Caco-2 (cell line): ENCODE results near the gene SLC29A3. TPM values are rescaled to one million over a fixed set of nuclear protein-coding genes. Genes with fewer than 3 reads are reported as not detected.

ENCODE experiments used
- BruUV-seq: library from RNA; stranded (reverse); fragments of 400-500 nt; replicated peaks from 2 replicates; lab custom pipeline; 2021; lab: Mats Ljungman, UMichigan
- CTCF ChIA-PET: fragments of 300-600 bp; sonication (Branson Sonifier 250); formaldehyde crosslinking; loops from one replicate; lab custom pipeline; 2022; ENCODE audit warnings: antibody characterized with exemption; lab: Charles Lee
- POLR2A ChIA-PET: fragments of 300-600 bp; sonication (Branson Sonifier 250); formaldehyde crosslinking; loops from one replicate; lab custom pipeline; 2022; ENCODE audit warnings: antibody characterized with exemption; lab: Charles Lee
- DNase-seq, 2 experiments: peaks; one replicate each; pipeline versions ENCODE4 v3.0.0 to v3.0.0-alpha.2; 2020 to 2022
- H3K27me3 ChIP-seq: replicated peaks from 2 replicates; pipeline ENCODE4 v1.6.0; 2011; ENCODE audit warnings: low read length; ENCODE audit not compliant: control insufficient read depth, insufficient read depth
- H3K36me3 ChIP-seq: 2 replicates; pipeline ENCODE4 v1.5.1; 2011; ENCODE audit warnings: low read length; ENCODE audit not compliant: control insufficient read depth, insufficient read depth
- H3K4me1 ChIP-seq: fragments of 250-450 bp; sonication (Bioruptor Pico); 2 replicates; pipeline ENCODE4 v1.5.1; 2020; ENCODE audit warnings: mild to moderate bottlenecking
- H3K4me3 ChIP-seq: 2 replicates; pipeline ENCODE4 v1.5.1; 2011; ENCODE audit warnings: low read depth, mild to moderate bottlenecking, control low read depth, low read length
- H3K9me3 ChIP-seq: fragments of 250-450 bp; sonication (Bioruptor Pico); 2 replicates; pipeline ENCODE4 v1.5.1; 2020; ENCODE audit warnings: mild to moderate bottlenecking, moderate library complexity
- H3K27ac Mint-ChIP-seq: one replicate; pipeline ENCODE4 v1.8.0; 2022; ENCODE audit warnings: mixed read lengths; ENCODE audit not compliant: unreplicated experiment
- H3K27me3 Mint-ChIP-seq: one replicate; pipeline ENCODE4 v1.8.0; 2022; ENCODE audit warnings: mixed read lengths; ENCODE audit not compliant: insufficient read depth, unreplicated experiment
- H3K36me3 Mint-ChIP-seq: one replicate; pipeline ENCODE4 v1.8.0; 2022; ENCODE audit warnings: mild to moderate bottlenecking, mixed read lengths; ENCODE audit not compliant: insufficient read depth, unreplicated experiment
- H3K4me1 Mint-ChIP-seq: one replicate; pipeline ENCODE4 v1.8.0; 2022; ENCODE audit warnings: low read depth, mixed read lengths; ENCODE audit not compliant: unreplicated experiment
- H3K4me3 Mint-ChIP-seq: one replicate; pipeline ENCODE4 v1.8.0; 2022; ENCODE audit warnings: mild to moderate bottlenecking, moderate library complexity, mixed read lengths; ENCODE audit not compliant: unreplicated experiment
- H3K9me3 Mint-ChIP-seq: one replicate; pipeline ENCODE4 v1.8.0; 2022; ENCODE audit warnings: mixed read lengths; ENCODE audit not compliant: unreplicated experiment
- intact Hi-C: fragments of 100-400 bp; cut with micrococcal nuclease; formaldehyde crosslinking; loops from one replicate; pipeline ENCODE4 v1.10.0; 2022; ENCODE audit not compliant: unreplicated experiment
- total RNA-seq: library from RNA; stranded (reverse); gene quantifications from 2 replicates; pipeline ENCODE4 v1.2.3, GENCODE V29; 2022
- TF ChIP-seq, protein P1 (sequence below), 2 experiments: fragments of 200-600 bp in 1 of 2; IDR thresholded peaks; 1 replicate in 1 of 2; 2 replicates in 1 of 2; pipeline versions ENCODE4 v1.5.1 to v1.8.0; 2011 to 2022; ENCODE audit warnings: antibody characterized with exemption in 1 of 2, control low read depth in 1 of 2, inconsistent platforms in 1 of 2, low read depth in 1 of 2, low read length in 1 of 2, mild to moderate bottlenecking in 1 of 2, moderate library complexity in 1 of 2; ENCODE audit not compliant: insufficient read depth in 1 of 2, severe bottlenecking in 1 of 2, unreplicated experiment in 1 of 2

The SLC29A3 gene
- total RNA-seq, 1 experiment from 2014 or later: 20.7 TPM

DNA sequence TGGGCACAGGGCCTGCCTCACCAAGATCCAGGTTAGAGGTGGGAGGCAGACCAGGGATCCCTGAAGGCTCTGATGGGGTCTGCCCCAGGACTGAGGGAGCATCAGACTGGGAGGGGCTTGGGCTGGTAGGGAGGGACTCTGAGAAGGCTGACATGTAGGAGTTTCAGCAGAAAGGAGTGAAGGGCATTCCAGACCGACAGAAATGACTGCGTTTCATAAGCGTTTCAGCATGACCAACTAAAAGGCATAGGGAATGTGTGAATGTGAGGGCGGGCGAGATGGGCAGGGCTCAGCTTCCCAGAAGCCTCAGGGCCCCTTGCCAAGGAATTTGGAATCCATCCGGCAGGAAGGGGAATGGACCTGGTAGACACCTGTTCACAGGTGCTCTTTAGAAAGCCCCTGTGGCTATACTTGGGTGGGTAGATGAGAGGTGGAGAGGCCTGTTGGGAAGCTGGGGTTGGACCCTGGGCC lies 24.9 kb upstream of the SLC29A3 start:
- Histone ChIP-seq H3K36me3 (no peaks in the 10 kb centered on the region), H3K4me3 (no peak overlapping the region), H3K9me3 (no peaks in the 10 kb centered on the region), H3K4me1 (peaks cover 20% of the 10 kb centered on the region), H3K27me3 (no peaks in the 10 kb centered on the region)
- Mint-ChIP-seq H3K36me3 (no peaks in the 10 kb centered on the region), H3K27ac (no peak overlapping the region), H3K4me1 (peaks cover 7% of the 10 kb centered on the region), H3K4me3 (no peak overlapping the region), H3K27me3 (no peaks in the 10 kb centered on the region), H3K9me3 (no peaks in the 10 kb centered on the region)
- CTCF ChIA-PET: no interaction called here
- POLR2A ChIA-PET: no interaction called here
- intact Hi-C loops: no loop called here
- TF ChIP-seq, protein P1, sequence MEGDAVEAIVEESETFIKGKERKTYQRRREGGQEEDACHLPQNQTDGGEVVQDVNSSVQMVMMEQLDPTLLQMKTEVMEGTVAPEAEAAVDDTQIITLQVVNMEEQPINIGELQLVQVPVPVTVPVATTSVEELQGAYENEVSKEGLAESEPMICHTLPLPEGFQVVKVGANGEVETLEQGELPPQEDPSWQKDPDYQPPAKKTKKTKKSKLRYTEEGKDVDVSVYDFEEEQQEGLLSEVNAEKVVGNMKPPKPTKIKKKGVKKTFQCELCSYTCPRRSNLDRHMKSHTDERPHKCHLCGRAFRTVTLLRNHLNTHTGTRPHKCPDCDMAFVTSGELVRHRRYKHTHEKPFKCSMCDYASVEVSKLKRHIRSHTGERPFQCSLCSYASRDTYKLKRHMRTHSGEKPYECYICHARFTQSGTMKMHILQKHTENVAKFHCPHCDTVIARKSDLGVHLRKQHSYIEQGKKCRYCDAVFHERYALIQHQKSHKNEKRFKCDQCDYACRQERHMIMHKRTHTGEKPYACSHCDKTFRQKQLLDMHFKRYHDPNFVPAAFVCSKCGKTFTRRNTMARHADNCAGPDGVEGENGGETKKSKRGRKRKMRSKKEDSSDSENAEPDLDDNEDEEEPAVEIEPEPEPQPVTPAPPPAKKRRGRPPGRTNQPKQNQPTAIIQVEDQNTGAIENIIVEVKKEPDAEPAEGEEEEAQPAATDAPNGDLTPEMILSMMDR (IDR thresholded peaks at IDR 0.05; ENCODE audit: insufficient read depth in 1 of 2, low read depth in 1 of 2, low read length in 1 of 2, severe bottlenecking in 1 of 2, unreplicated experiment in 1 of 2): no peak
- BruUV-seq: no TSS peak
- no peak for DNase-seq

DNA sequence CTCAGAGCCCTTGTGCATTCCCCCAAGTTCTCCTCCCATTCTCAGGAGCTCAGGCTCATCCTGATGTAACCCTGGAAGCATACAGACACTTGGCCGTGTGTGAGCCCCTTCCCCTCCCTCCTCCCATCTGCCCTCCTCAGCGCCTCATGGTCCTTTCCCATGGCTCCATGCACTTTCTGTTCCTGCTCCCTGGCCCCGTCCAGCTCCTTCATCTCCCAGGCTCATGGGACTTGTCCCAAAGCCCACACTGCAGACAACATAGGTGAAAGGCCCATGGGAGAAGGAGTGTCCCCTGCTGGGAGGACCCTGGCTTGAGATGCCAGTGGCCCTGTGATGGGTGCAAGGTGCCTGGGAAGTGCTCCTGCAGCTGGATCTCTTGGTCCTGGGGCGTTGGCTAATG lies 24.2 kb upstream of the SLC29A3 start:
- Histone ChIP-seq H3K4me3 (no peak overlapping the region), H3K27me3 (no peaks in the 10 kb centered on the region), H3K36me3 (no peaks in the 10 kb centered on the region), H3K9me3 (no peaks in the 10 kb centered on the region), H3K4me1 (peaks cover 16% of the 10 kb centered on the region)
- no peak overlapping the region for H3K27ac Mint-ChIP-seq
- no peak for DNase-seq
- no peak overlapping the region for H3K4me3 Mint-ChIP-seq
- ChIA-PET POLR2A (no interaction called here), CTCF (no interaction called here)
- TF ChIP-seq, protein P1 (IDR thresholded peaks at IDR 0.05; ENCODE audit: insufficient read depth in 1 of 2, low read depth in 1 of 2, low read length in 1 of 2, severe bottlenecking in 1 of 2, unreplicated experiment in 1 of 2): no peak
- peaks cover 7% of the 10 kb centered on the region for H3K4me1 Mint-ChIP-seq
- H3K9me3 Mint-ChIP-seq: no peaks in the 10 kb centered on the region
- no peaks in the 10 kb centered on the region for H3K27me3 Mint-ChIP-seq
- no TSS peak for BruUV-seq
- intact Hi-C loops: no loop called here
- H3K36me3 Mint-ChIP-seq: peaks cover 6% of the 10 kb centered on the region

DNA sequence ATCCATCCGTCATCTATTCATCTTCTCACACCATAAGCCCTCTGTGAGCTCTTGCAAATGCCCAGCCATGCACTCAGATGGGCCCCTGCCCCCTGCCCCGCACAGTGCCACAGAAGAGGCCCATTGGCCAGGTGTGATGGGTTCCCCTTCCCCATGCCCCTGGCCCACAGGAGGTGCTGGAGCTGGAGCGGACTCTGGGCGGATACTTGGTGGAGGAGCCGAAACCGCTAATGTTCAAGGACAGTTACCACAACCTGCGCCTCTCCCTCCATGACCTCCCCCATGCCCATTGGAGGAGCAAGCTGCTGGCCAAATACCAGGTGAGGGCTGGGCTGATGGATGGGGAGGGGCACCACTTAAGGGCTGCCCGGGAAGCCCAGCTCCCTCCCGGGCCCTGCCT lies 23.4 kb upstream of the SLC29A3 start:
- Histone ChIP-seq H3K36me3 (no peaks in the 10 kb centered on the region), H3K27me3 (no peaks in the 10 kb centered on the region), H3K4me3 (no peak overlapping the region), H3K9me3 (no peaks in the 10 kb centered on the region), H3K4me1 (peaks cover 8% of the 10 kb centered on the region)
- no peaks in the 10 kb centered on the region for H3K27me3 Mint-ChIP-seq
- POLR2A ChIA-PET: no interaction called here
- CTCF ChIA-PET: interaction anchor here (0.5 kb wide), 1 partner anchor 23 kb away, joined by 4 read pairs; the partner anchor contains the start of gene SLC29A3
- BruUV-seq: no TSS peak
- DNase-seq: no peak
- no peak overlapping the region for H3K27ac Mint-ChIP-seq
- H3K4me3 Mint-ChIP-seq: no peak overlapping the region
- TF ChIP-seq, protein P1 (IDR thresholded peaks at IDR 0.05; ENCODE audit: insufficient read depth in 1 of 2, low read depth in 1 of 2, low read length in 1 of 2, severe bottlenecking in 1 of 2, unreplicated experiment in 1 of 2): no peak
- no peaks in the 10 kb centered on the region for H3K4me1 Mint-ChIP-seq
- no peaks in the 10 kb centered on the region for H3K9me3 Mint-ChIP-seq
- H3K36me3 Mint-ChIP-seq: peaks cover 6% of the 10 kb centered on the region
- intact Hi-C loops: no loop called here
